Fibroblast of lung (primary cell): Measurements from ENCODE around the gene SPDYE16.

Experiments
- EZH2 ChIP-seq: IDR thresholded peaks from 2 replicates; pipeline ENCODE4 v1.5.1; 2012; ENCODE audit warnings: low read length, control low read depth, mild to moderate bottlenecking; ENCODE audit errors: missing control alignments
- TF ChIP-seq, protein P1 (sequence below), 2 donors: IDR thresholded peaks in 1 of 2; conservative IDR thresholded peaks in 1 of 2; 1 replicate in 1 of 2; 2 replicates in 1 of 2; pipeline ENCODE4 v1.5.1; 2011 to 2012; ENCODE audit warnings: low read length in 2 of 2, control low read depth in 1 of 2, inconsistent platforms in 1 of 2, low read depth in 1 of 2, mild to moderate bottlenecking in 1 of 2

DNA sequence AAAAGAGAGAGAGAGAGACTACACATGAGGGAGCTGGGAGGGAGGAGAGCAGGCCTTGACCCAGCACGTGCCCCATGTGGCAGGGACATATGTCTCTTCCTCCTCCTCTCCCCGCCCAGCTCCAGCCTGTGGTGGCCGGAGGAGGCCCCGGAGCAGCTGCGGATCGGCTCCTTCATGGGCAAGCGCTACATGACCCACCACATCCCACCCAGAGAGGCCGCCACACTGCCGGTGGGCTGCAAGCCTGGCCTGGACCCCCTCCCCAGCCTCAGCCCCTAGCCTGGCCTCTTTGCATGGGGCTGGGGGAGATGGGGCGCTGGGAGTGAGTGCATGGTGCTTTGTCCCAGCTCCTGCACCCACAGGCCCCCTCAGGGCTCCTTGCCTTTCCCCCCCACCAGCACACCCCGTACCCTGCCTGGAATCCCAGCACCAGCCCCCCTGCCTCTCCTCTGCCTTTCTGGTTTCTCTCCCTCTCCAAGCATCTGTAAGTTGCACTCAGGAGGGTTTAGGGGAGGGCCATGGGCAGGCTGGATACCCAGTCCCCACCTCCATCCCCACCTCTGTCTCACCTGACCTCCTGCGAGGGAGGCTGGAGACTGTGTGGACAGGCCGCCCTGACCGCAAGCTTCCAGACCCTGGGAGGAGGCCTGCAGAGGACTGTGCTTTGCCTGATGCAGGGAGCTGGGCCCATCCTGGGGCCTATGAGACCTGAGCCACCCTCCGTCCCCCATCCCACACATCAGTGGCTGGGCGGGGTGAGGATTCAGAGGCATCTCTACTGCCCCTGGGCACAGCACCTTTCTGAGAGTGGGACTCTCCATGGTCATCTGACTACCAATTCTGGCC, 27.9 kb downstream of the SPDYE16 start:
- TF ChIP-seq, protein P1, sequence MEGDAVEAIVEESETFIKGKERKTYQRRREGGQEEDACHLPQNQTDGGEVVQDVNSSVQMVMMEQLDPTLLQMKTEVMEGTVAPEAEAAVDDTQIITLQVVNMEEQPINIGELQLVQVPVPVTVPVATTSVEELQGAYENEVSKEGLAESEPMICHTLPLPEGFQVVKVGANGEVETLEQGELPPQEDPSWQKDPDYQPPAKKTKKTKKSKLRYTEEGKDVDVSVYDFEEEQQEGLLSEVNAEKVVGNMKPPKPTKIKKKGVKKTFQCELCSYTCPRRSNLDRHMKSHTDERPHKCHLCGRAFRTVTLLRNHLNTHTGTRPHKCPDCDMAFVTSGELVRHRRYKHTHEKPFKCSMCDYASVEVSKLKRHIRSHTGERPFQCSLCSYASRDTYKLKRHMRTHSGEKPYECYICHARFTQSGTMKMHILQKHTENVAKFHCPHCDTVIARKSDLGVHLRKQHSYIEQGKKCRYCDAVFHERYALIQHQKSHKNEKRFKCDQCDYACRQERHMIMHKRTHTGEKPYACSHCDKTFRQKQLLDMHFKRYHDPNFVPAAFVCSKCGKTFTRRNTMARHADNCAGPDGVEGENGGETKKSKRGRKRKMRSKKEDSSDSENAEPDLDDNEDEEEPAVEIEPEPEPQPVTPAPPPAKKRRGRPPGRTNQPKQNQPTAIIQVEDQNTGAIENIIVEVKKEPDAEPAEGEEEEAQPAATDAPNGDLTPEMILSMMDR (conservative IDR thresholded peaks at IDR 0.05 in 1 of 2, IDR thresholded peaks at IDR 0.05 in 1 of 2; ENCODE audit: low read depth in 1 of 2, low read length in 2 of 2) = no peak
- no peak for TF ChIP-seq EZH2
